GM19240 (cell line): ENCODE data around the gene GFM1.

Source experiments
- DNase-seq: peaks from one replicate; pipeline ENCODE4 v3.0.0; 2011; ENCODE audit warnings: low spot score; ENCODE audit not compliant: insufficient read length

GFM1 gene

GRCh38 chr3:158723991-158724390 lies 79.7 kb downstream of the GFM1 start:
- no peak for DNase-seq

- DNase-seq, result no peak
Measured at GRCh38 chr3:158725348-158726011, 81.2 kb downstream of the GFM1 start.

GRCh38 chr3:158727206-158728060 lies 83.1 kb downstream of the GFM1 start:
- DNase-seq, result peak; percentile 76

GRCh38 chr3:158728061-158728377 lies 83.7 kb downstream of the GFM1 start:
- no peak for DNase-seq

GRCh38 chr3:158728851-158729250 lies 84.5 kb downstream of the GFM1 start:
- no peak for DNase-seq

GRCh38 chr3:158731486-158731885 lies 87.2 kb downstream of the GFM1 start:
- DNase-seq, result no peak

GRCh38 chr3:158731938-158732855 lies 87.9 kb downstream of the GFM1 start, which contains the start of gene RARRES1:
Gene RARRES1 (minus strand): TSS chr3:158732457. CDS start chr3:158732415, 42 bp downstream.
- DNase-seq, result peak; percentile 35

GRCh38 chr3:158732856-158733200 lies 88.5 kb downstream of the GFM1 start:
- no peak for DNase-seq

- DNase-seq, result no peak
Measured at GRCh38 chr3:158733656-158734055, 89.3 kb downstream of the GFM1 start.

- DNase-seq, result no peak
Measured at GRCh38 chr3:158735296-158736033, 91.1 kb downstream of the GFM1 start.

GRCh38 chr3:158737410-158737809 lies 93.1 kb downstream of the GFM1 start:
- no peak for DNase-seq

- DNase-seq, result no peak
Measured at GRCh38 chr3:158737976-158738615, 93.8 kb downstream of the GFM1 start.

- no peak for DNase-seq
Measured at GRCh38 chr3:158738653-158739052, 94.3 kb downstream of the GFM1 start.

GRCh38 chr3:158739078-158739477 lies 94.8 kb downstream of the GFM1 start:
- DNase-seq, result no peak

- DNase-seq, result no peak
Measured at GRCh38 chr3:158739661-158740060, 95.3 kb downstream of the GFM1 start.
